HG02943 (cell line): ENCODE results near the gene ACTR3.

ENCODE experiments used
- ATAC-seq: cut with Tn5 transposase; IDR thresholded peaks from one replicate; pipeline ENCODE4 v1.9.1; 2021; ENCODE audit warnings: mild to moderate bottlenecking, low read depth, moderate library complexity; ENCODE audit not compliant: unreplicated experiment

Gene ACTR3

GRCh38 chr2:113875135-113875534 lies 14.8 kb upstream of the ACTR3 start:
- ATAC-seq: no peak

- no peak for ATAC-seq
Measured at GRCh38 chr2:113876503-113877387, 13.1 kb upstream of the ACTR3 start.

DNA sequence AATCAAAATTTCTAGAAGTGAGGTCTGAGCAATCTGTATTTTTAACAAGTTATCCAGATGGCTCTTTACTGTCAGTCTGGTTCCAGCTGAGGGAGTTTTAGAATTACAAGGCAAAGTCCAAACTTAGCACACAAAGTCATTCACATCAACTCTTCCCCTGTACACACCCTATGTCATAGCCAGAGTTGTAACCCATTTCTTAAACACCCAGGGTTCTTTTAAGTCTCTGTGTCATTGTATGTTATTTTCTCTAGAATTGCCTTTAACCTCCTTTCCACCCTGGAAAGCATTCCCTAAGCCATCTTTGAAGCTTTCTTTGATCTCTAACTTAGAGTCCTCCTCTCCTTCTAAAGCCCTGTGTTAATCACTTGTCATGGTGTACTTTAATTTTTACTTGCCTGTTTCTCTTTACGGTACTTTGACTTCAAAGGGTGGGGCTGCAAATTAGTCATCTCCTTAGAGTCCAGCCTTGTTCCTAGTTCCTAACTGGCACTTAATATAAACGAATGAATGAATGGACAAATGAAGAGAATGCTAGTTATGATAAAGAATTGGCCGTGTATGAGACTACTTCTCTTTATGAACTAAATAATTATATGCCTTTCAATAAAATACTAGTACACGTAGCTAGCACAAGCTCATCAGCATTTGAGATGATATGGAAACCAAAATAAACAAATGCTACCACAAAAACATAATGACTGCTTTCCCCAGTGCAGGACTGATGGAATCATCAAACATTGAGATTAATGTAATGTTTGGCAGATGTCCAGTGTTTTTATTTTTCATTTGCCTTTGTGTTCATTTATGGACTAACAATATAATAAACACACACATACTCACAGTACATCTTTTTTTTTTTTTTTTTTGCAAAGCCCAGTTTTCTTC lies 11.9 kb upstream of the ACTR3 start:
- no peak for ATAC-seq

- ATAC-seq: no peak
Measured at GRCh38 chr2:113878743-113879142, 11.1 kb upstream of the ACTR3 start.

DNA sequence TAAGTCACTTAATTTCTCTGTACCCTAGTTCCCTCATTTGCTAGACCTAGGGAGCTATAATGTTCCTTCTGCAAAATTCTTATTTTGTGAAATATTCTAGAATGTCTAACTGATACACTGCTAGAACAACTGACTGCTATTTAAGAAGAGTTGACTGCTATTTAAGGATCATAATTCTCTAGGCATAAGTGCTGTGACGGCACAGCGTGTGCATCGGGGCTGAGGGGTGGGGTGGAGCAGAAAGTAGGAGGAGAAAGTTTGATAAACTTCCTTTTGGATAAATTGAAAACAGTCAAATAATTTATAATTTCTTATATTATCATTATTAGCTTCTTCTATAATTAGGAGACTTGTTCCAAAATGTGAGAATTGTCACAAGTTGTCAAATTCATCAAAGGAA lies 10.4 kb upstream of the ACTR3 start:
- no peak for ATAC-seq

DNA sequence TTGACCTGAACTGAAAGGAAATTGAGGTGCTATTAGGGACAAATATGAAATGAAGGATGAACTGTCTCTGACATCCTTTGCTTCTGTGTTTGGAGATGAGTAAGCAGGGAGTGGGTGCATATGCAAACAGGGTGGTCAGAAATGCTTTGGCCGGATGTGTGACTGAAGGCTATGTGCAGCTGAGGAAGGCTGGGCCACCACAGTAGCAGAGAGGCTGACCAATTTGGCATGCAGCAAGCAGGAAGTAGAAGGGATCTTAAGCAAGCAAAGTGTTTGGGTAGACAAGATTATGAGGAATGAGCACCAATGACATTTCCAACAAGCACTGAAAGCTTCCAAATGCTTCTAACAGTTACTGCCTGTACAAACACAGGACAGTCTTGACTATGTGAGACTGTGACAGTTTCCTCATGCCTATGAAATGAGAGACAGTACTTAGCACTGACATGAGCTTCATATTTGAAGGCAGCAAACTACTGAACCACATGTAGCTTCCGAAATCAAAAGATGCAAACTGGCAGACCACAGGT lies 3.3 kb upstream of the ACTR3 start:
- peak; percentile 61 for ATAC-seq

- no peak for ATAC-seq
Measured at GRCh38 chr2:113887009-113887792, 2.7 kb upstream of the ACTR3 start.

DNA sequence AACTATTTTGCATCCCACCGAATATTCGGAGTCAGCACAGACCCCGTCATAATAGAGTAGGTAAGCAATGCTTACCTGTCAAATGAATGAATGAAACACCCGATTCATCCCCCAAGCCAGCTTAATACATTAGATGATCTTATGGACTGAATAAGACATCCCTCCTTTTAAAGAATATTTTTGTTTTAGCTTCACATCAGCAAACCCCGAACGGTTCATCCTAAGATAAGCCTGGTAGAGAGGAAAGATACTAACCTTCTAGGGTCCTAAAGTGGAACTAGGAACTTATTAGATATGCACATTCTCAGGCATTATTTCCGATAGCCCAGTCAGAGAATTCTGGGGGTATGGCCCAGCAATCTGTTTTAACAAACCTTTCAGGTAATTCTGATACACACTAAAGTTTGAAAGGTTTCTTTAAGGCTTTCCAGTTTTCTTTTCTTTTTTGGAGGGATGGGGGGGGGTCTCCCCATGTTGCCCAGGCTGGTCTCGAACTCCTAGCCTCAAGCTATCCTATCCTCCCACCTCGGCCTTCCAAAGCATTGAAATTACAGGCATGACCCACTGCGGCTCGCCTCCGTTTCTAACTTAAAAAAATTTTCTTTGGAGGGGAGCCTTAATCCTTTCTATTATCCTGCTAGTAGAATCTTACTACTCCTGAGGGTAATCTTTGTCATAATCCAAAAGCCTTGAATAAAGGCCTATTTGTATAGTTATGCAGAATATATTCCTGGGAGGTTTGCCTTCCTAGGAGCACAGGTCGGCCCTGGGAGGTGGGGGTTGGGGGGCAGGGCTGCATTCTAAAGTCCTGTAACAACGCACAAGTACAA lies 1.0 kb upstream of the ACTR3 start:
- ATAC-seq: no peak

- peak; percentile 23 for ATAC-seq
Measured at GRCh38 chr2:113890253-113891235, 655 bp downstream of the ACTR3 start.

GRCh38 chr2:113891265-113891959 lies 1.5 kb downstream of the ACTR3 start:
- ATAC-seq: no peak

DNA sequence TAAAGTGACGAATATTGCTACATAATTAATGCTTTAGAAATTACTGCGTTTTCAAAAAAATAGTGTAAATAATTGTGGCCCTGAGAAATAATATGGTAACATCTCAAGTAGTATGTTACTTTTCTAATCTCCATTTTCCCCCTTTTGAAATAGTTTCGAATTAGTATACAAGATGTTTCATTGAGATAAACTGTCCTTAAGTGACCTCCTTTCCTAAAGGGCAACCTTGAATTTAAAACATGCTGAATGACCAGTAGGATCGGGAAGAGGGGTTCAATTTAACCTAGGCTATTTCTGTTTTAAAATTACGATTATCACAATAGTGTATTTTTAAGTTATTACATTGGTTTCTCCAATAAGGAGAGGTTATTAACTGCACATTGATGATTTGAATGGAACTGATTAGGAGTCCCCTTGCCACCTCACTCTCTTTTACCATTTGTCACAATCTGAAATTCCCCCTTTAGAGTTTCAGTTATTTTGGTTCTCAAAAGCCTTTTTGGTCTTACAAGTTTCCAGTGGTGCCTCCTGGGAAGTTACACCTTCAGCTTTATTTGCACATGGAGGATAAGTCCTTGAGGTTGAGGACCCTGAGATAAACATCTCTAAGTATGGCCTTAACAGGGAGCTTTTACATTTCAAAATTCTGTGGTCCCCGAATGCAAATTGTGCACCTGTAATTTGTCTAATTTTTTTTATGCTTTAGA lies 2.3 kb downstream of the ACTR3 start:
- ATAC-seq: no peak

DNA sequence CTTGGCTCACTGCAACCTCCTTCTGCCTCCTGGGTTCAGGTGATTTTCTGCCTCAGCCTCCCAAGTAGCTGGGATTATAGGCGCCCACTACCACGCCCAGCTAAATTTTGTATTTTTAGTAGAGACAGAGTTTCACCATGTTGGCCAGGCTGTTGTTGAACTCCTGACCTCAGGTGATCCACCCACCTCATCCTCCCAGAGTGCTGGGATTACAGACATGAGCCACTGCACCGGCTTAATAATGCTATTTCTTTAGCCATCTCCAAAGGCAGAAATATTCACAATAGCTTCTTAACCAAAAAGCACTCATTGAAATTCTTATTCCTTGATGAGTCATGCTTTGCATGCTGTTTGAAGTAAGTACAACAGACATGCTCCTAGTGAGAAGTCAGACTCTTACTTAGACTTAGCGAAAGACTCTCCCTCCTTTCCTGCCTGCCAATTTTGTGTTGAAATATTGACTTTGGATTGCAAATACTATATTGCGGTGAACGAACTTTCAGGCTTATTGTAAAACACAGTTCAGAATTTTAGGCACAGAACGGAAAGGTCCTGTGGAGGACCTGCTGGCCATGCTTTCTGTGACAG lies 4.4 kb downstream of the ACTR3 start:
- no peak for ATAC-seq

GRCh38 chr2:113895301-113895700 lies 5.4 kb downstream of the ACTR3 start:
- no peak for ATAC-seq

GRCh38 chr2:113895819-113896563 lies 6.1 kb downstream of the ACTR3 start:
- ATAC-seq: no peak

GRCh38 chr2:113896791-113897190 lies 6.9 kb downstream of the ACTR3 start:
- no peak for ATAC-seq

GRCh38 chr2:113898081-113898480 lies 8.2 kb downstream of the ACTR3 start:
- ATAC-seq: no peak
